Stimulated activated CD8-positive, alpha-beta memory T cell treated with anti-CD3 and anti-CD28 coated beads, Interleukin-7, amount 100 ng/mL, for 1 hour (primary cell): ENCODE data around the gene CACNB3.

Experiments
- DNase-seq, 2 donors: peaks; one replicate each; pipeline ENCODE4 v3.0.0-alpha.2; 2020; ENCODE audit warnings: low read depth in 2 of 2

The CACNB3 gene

GRCh38 chr12:48817873-48818830, at the start of gene CACNB3:
Gene CACNB3 (plus strand): TSS chr12:48818496. CDS start chr12:48818930, 434 bp downstream.
- peak; percentile 42 to 64 for DNase-seq

- DNase-seq = no peak
Measured at GRCh38 chr12:48768736-48769135, 49.6 kb upstream of the CACNB3 start.

GRCh38 chr12:48770756-48771155, 47.5 kb upstream of the CACNB3 start:
- DNase-seq = no peak

GRCh38 chr12:48771588-48772112, 46.6 kb upstream of the CACNB3 start:
- no peak for DNase-seq

GRCh38 chr12:48773686-48774085, 44.6 kb upstream of the CACNB3 start:
- DNase-seq = no peak

- no peak for DNase-seq
Measured at GRCh38 chr12:48774516-48774915, 43.8 kb upstream of the CACNB3 start.

GRCh38 chr12:48775299-48775698, 43.0 kb upstream of the CACNB3 start:
- DNase-seq = no peak

- DNase-seq = no peak
Measured at GRCh38 chr12:48775991-48776649, 42.2 kb upstream of the CACNB3 start.

GRCh38 chr12:48776956-48777355, 41.3 kb upstream of the CACNB3 start:
- DNase-seq = no peak

GRCh38 chr12:48777501-48778400, 40.5 kb upstream of the CACNB3 start:
- DNase-seq = no peak

- no peak for DNase-seq
Measured at GRCh38 chr12:48779869-48780268, 38.4 kb upstream of the CACNB3 start.

- DNase-seq = no peak
Measured at GRCh38 chr12:48780381-48781025, 37.8 kb upstream of the CACNB3 start.

GRCh38 chr12:48781750-48782456, 36.4 kb upstream of the CACNB3 start:
- DNase-seq = no peak

GRCh38 chr12:48782457-48783395, 35.6 kb upstream of the CACNB3 start:
- no peak for DNase-seq

- no peak for DNase-seq
Measured at GRCh38 chr12:48783432-48783831, 34.9 kb upstream of the CACNB3 start.

GRCh38 chr12:48786591-48787544, 31.4 kb upstream of the CACNB3 start:
- DNase-seq = no peak

- DNase-seq = no peak
Measured at GRCh38 chr12:48787791-48788523, 30.3 kb upstream of the CACNB3 start.

GRCh38 chr12:48788524-48788853, 29.8 kb upstream of the CACNB3 start:
- no peak for DNase-seq
